HG03571 (cell line): Measurements from ENCODE around the gene CFAP68.
"Not testable (repeated sequence)": the region's sequence is repeated elsewhere in the genome, so short reads cannot be mapped to it uniquely, and the experiment has no call there.

Experiments used
- ATAC-seq: cut with Tn5 transposase; IDR thresholded peaks from one replicate; pipeline ENCODE4 v1.9.1; 2021; ENCODE audit not compliant: unreplicated experiment

Gene CFAP68

GRCh38 chr11:111917312-111917711 is 38.0 kb downstream of the CFAP68 start:
- no peak for ATAC-seq

GRCh38 chr11:111917788-111918187 is 38.4 kb downstream of the CFAP68 start:
- ATAC-seq: no peak

DNA sequence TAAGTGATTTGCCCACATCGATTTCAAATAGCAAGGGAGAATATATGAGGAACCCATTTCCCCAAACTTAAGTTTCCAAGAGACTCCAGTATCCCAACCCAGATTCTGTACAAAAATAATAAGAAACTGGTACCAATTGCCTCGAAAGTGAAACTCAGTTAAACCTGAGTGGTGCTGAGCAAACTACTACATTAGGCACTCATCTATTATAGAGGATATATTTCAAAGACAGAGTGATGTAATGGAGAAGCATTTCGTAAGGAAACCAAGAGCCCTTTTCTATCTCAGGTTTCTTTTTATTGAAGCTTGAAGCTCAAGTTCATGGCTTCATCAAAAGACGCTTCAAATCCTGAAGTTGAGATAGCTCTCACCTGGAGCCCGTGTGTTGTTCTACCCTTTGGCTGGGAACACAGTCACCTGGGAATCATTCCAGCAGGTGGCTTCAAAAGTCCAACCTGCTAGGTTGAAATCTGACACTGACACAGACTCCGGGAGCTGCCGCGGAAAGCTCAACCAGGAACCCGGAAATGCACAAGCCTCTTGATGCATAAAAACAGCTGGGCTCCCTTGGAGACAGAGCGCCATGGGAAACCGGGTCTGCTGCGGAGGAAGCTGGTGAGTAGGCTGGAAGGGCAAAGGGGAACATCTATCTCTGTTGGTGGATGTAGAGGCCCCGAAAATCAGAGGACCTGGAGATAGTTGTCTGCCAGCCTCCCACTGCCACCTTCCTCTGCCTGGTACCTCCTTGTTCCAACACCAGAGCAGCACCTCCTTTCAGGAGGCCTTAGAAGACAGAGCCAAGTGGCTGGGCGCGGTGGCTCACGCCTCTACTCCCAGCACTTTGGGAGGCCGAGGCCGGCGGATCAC is 39.3 kb downstream of the CFAP68 start, which contains the start of gene C11orf52:
C11orf52 (plus strand) TSS at position 524 of the 867 bp plus-strand sequence; CDS start at position 584, 60 bp downstream.
- no peak for ATAC-seq

- no peak for ATAC-seq
Observed at GRCh38 chr11:111920908-111921307, 41.6 kb downstream of the CFAP68 start.

GRCh38 chr11:111921541-111922230 is 42.3 kb downstream of the CFAP68 start:
- no peak for ATAC-seq

GRCh38 chr11:111922803-111923202 is 43.5 kb downstream of the CFAP68 start:
- ATAC-seq: no peak

DNA sequence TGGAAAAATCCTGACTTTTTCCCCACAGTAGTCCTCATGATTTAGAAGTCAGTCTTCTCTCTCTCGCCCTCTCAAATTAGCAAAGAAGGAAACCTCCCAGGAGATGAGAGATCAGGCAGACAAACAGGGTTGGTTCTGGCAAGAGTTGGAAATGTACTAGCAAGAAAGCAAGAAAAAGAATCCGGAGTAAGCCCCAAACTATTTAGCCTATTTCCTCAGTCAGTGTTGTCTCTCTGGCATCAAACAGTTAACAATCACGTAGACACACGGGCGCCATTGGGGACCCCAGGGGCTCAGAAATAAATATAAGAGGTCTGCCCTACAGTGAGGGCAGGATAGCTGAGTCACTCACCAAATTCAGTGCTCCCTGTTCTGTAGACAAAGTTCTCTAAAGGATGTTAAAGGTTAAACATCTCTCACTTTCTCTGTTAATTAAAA is 44.0 kb downstream of the CFAP68 start:
- no peak for ATAC-seq

DNA sequence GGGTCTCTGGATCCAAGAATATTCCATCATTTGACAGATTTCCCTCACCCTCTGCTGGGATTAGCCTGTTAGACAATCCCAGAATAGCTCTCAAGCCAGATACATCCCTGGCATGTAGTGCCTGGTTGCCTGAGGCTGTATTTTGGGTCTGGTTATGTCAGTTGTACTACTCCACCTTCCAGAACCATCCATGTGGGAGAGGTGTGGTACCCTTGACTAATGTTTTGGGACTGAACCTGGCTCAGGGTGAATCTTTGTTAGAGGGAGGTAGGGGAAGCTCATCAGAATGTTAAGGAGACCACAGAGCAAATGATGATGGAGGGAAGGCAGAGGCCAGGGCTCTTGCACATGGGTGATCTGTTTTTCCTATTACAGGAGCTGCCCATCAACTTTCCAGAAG is 44.6 kb downstream of the CFAP68 start:
- no peak for ATAC-seq

DNA sequence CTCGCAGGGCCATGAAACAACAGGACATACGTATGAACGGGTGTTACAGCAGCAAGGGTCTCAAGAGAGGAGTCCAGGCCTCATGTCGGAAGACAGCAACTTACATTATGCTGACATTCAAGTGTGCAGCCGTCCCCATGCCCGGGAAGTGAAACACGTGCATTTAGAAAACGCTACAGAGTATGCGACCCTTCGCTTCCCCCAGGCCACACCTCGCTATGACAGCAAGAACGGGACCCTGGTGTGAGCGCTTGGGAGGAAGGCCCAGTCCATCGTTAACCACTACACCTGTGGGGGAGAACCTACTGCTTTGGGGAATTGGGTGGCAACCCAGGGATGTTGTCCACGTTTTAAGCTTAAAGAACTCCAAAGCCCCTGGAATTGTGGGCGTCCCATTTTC is 46.6 kb downstream of the CFAP68 start:
- ATAC-seq: no peak

DNA sequence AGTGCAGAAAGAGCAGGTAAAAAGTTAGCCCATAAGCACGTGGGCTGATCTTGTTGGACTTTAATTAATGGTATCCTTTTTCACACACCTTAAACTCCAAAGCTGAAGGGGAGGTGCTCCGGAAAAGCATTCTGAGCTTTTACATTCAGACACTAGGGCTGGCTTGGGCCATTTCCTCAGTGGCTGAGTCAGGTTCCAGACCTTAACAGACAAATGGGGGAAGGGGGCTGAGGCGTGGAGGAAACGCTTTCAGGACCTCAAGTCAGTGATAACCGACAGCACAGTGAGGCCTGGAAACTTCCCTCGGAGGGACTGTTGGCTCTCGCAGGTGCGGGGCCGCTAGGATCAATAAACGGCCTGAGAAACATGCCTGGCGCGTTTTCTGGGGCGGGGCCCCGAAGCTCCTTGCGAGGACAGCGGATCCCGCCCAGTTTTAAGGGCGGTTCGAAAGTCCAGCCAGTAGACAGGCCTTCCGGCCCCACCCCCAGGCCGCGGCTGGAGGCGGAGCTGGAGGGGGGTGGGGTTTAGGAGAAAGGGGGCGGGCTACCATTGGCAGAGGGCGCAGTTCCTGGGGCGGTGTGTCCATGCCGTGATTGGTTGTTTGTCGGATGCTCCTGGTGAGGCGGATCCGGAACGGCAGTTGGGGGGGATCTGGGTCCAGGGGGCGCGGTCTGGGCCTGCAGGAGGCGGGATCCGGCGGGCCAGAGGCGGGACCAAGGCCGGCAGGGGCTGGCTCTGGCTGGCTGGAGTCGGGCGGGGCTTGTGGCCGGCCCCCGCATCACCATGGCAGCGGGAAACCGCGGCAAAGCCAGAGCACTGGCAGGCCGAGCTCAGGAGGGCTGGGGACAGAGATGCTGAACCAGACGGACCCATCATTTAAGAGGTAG is 47.4 kb downstream of the CFAP68 start:
- peak; percentile 94 for ATAC-seq

- ATAC-seq: no peak
Observed at GRCh38 chr11:111930472-111930871, 51.1 kb downstream of the CFAP68 start.

DNA sequence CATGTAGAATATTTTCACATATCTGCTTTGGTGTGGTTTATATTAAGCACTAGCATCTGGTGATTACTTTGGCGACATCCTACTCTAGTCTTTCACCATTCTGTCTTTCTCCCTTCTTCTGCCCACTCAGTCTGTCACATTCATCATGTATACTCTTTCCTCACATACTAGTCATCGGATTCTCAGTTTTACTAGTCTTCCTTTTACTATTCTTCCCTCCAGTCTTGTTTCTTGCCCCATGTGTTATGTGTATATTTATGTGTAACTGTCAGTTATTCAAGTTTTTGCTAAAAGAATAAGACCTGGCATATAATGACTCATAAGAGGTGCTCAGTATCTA is 53.2 kb downstream of the CFAP68 start:
- no peak for ATAC-seq

DNA sequence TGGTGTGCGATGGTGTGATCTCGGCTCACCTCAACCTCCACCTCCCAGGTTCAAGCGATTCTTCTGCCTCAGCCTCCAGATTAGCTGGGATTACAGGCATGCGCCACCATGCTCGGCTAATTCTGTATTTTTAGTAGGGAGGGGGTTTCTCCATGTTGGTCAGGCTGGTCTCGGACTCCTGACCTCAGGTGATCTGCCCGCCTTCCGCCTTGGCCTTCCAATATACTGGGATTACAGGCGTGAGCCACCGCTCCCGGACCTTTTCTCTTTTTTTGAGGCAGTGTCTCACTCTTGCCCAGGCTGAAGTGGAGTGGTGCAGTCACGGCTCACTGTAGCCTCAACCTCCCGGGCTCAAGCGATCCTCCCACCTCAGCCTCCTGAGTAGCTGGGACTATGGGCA is 53.8 kb downstream of the CFAP68 start:
- not testable (repeated sequence) for ATAC-seq

DNA sequence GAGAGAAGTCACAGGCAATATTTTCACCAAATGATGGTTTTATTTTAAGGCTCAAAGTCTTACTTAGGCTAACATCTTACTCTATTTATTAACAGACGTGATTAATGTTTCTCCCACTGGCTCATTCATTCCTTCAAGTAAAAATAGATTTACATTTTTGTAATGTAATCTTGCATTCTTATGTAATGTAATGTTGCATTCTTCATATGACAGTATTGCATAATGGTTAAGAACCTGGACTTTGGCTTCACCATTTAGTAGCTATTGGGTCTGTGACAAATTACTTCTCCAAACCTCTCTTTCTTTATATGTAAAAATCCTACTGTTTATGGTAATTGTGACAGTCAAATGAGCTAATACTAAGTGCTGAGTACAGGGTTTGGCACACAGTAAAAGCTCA is 54.5 kb downstream of the CFAP68 start:
- ATAC-seq: no peak

- no peak for ATAC-seq
Observed at GRCh38 chr11:111934306-111934705, 55.0 kb downstream of the CFAP68 start.
